PC-9 (cell line): Measurements from ENCODE around the gene NFIA. TPM values are rescaled to one million over a fixed set of nuclear protein-coding genes. Genes with fewer than 3 reads are reported as not detected.

ENCODE experiments used
- BruUV-seq: library from RNA; stranded (reverse); fragments of 400-500 nt; replicated peaks from 2 replicates; lab custom pipeline; 2021; lab: Mats Ljungman, UMichigan
- CTCF ChIA-PET: fragments of 300-600 bp; sonication (Branson Sonifier 250); formaldehyde crosslinking; loops from one replicate; lab custom pipeline; 2022; ENCODE audit warnings: antibody characterized with exemption; lab: Charles Lee
- POLR2A ChIA-PET: fragments of 300-600 bp; sonication (Branson Sonifier 250); formaldehyde crosslinking; loops from one replicate; lab custom pipeline; 2022; ENCODE audit warnings: antibody characterized with exemption; ENCODE audit not compliant: unreplicated experiment; lab: Charles Lee
- DNase-seq, 2 experiments: peaks; one replicate each; pipeline versions ENCODE4 v3.0.0 to v3.0.0-alpha.2; 2015 to 2022; ENCODE audit warnings: mixed read lengths in 1 of 2
- H2AFZ ChIP-seq: fragments of 200-600 bp; sonication (generic); 2 replicates; pipeline ENCODE4 v1.8.1; 2017; ENCODE audit warnings: antibody characterized with exemption
- H3F3A ChIP-seq: fragments of 200-600 bp; sonication (generic); 2 replicates; pipeline ENCODE4 v1.8.1; 2017; ENCODE audit warnings: antibody characterized with exemption, mild to moderate bottlenecking, low read depth; ENCODE audit not compliant: insufficient read depth
- H3K27ac ChIP-seq: fragments of 200-600 bp; sonication (generic); 2 replicates; pipeline ENCODE4 v1.6.1; 2016; ENCODE audit warnings: mixed run types
- H3K27me3 ChIP-seq: fragments of 200-600 bp; sonication (generic); 2 replicates; pipeline ENCODE4 v1.6.1; 2016; ENCODE audit warnings: low read depth, mixed run types; ENCODE audit not compliant: insufficient read depth
- H3K36me3 ChIP-seq: fragments of 200-600 bp; sonication (generic); 2 replicates; pipeline ENCODE4 v1.6.1; 2016; ENCODE audit warnings: low read depth, mixed run types
- H3K4me1 ChIP-seq: fragments of 200-600 bp; sonication (generic); replicated peaks from 2 replicates; pipeline ENCODE4 v1.6.1; 2016; ENCODE audit warnings: mixed run types; ENCODE audit not compliant: insufficient read depth
- H3K4me2 ChIP-seq: fragments of 200-600 bp; sonication (generic); 2 replicates; pipeline ENCODE4 v1.6.1; 2017; ENCODE audit warnings: mixed run types
- H3K4me3 ChIP-seq: fragments of 200-600 bp; sonication (generic); 2 replicates; pipeline ENCODE4 v1.6.1; 2016; ENCODE audit warnings: mixed run types
- H3K79me2 ChIP-seq: fragments of 200-600 bp; sonication (generic); 2 replicates; pipeline ENCODE4 v1.6.1; 2017; ENCODE audit warnings: low read depth, mixed run types
- H3K9me2 ChIP-seq: fragments of 200-600 bp; sonication (generic); 2 replicates; pipeline ENCODE4 v1.8.1; 2017; ENCODE audit warnings: mild to moderate bottlenecking; ENCODE audit not compliant: insufficient read depth
- H3K9me3 ChIP-seq: fragments of 200-600 bp; sonication (generic); 2 replicates; pipeline ENCODE4 v1.8.1; 2016; ENCODE audit warnings: low read depth; ENCODE audit not compliant: insufficient read depth
- H4K20me1 ChIP-seq: fragments of 200-600 bp; sonication (generic); 2 replicates; pipeline ENCODE4 v1.8.1; 2017; ENCODE audit not compliant: insufficient read depth
- EZH2 ChIP-seq: fragments of 200-600 bp; sonication (generic); IDR thresholded peaks from 2 replicates; pipeline ENCODE4 v1.8.0; 2017; ENCODE audit warnings: antibody characterized with exemption, low read depth
- intact Hi-C: fragments of 100-400 bp; cut with micrococcal nuclease; formaldehyde crosslinking; loops from one replicate; pipeline ENCODE4 v1.10.0; 2022; ENCODE audit not compliant: unreplicated experiment
- total RNA-seq: library from RNA; stranded (reverse); gene quantifications from 2 replicates; pipeline ENCODE4 v1.2.3, GENCODE V29; 2021
- TF ChIP-seq, protein P1 (sequence below): fragments of 200-600 bp; sonication (generic); conservative IDR thresholded peaks from 2 replicates; pipeline ENCODE4 v1.6.1; 2017; ENCODE audit warnings: mixed run types, antibody characterized with exemption, mild to moderate bottlenecking, moderate library complexity

NFIA gene
- total RNA-seq, 1 experiment from 2014 or later, result 26.7 TPM

- no peaks in the 10 kb centered on the region for H3F3A ChIP-seq
- no peak overlapping the region for H2AFZ ChIP-seq
- H3K9me3 ChIP-seq, result no peaks in the 10 kb centered on the region
- no peak overlapping the region for H3K4me3 ChIP-seq
- no peak for DNase-seq
- no peaks in the 10 kb centered on the region; the same call in 1 of the 2 replicates for H3K9me2 ChIP-seq
- H3K27ac ChIP-seq, result no peak overlapping the region
- TF ChIP-seq, protein P1, sequence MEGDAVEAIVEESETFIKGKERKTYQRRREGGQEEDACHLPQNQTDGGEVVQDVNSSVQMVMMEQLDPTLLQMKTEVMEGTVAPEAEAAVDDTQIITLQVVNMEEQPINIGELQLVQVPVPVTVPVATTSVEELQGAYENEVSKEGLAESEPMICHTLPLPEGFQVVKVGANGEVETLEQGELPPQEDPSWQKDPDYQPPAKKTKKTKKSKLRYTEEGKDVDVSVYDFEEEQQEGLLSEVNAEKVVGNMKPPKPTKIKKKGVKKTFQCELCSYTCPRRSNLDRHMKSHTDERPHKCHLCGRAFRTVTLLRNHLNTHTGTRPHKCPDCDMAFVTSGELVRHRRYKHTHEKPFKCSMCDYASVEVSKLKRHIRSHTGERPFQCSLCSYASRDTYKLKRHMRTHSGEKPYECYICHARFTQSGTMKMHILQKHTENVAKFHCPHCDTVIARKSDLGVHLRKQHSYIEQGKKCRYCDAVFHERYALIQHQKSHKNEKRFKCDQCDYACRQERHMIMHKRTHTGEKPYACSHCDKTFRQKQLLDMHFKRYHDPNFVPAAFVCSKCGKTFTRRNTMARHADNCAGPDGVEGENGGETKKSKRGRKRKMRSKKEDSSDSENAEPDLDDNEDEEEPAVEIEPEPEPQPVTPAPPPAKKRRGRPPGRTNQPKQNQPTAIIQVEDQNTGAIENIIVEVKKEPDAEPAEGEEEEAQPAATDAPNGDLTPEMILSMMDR, result no peak
- TF ChIP-seq EZH2, result no peak
- no peaks in the 10 kb centered on the region for H4K20me1 ChIP-seq
- intact Hi-C loops, result no loop called here
- no peaks in the 10 kb centered on the region for H3K4me1 ChIP-seq
- no peaks in the 10 kb centered on the region for H3K27me3 ChIP-seq
- H3K4me2 ChIP-seq, result no peak overlapping the region
- no peaks in the 10 kb centered on the region for H3K79me2 ChIP-seq
- 0 out of 2 replicates have a peak, but pooled peaks cover 8% of the 10 kb centered on the region for H3K36me3 ChIP-seq
- ChIA-PET POLR2A (interaction anchor here (0.6 kb wide), 1 partner anchor 434 kb away, joined by 5 read pairs; no protein-coding TSS in a partner anchor), CTCF (no interaction called here)
- no TSS peak for BruUV-seq
Observed at GRCh38 chr1:61368366-61368765, 286.0 kb downstream of the NFIA start.

DNA sequence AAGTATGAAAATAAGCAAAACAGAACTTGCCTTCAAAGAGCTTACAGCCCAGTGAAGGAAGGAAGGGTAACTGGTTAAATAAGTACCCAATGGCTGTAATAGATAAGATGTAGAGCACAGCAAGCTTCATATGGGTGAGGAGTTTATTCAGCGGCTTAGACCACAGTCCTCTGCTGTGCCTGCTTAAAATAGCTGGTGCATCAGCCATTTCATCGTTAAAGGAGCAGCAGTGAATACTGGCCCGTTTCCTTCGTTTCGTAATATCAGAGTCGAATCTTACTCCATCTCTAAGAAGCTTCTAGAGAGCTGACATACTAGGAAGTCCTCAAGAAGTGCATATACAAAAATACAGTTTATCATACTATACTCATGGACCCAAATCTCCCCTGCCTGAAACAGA, 286.5 kb downstream of the NFIA start:
- Histone ChIP-seq H3K27ac (no peak overlapping the region), H3K4me1 (no peaks in the 10 kb centered on the region), H3K79me2 (no peaks in the 10 kb centered on the region), H2AFZ (no peak overlapping the region), H3K4me2 (no peak overlapping the region), H3K9me3 (no peaks in the 10 kb centered on the region), H3F3A (no peaks in the 10 kb centered on the region), H3K9me2 (no peaks in the 10 kb centered on the region; the same call in 1 of the 2 replicates), H3K36me3 (0 out of 2 replicates have a peak, but pooled peaks cover 8% of the 10 kb centered on the region), H3K4me3 (no peak overlapping the region), H3K27me3 (no peaks in the 10 kb centered on the region), H4K20me1 (no peaks in the 10 kb centered on the region)
- TF ChIP-seq EZH2, result no peak
- TF ChIP-seq, protein P1, result no peak
- ChIA-PET POLR2A (no interaction called here), CTCF (no interaction called here)
- intact Hi-C loops, result no loop called here
- no TSS peak for BruUV-seq
- no peak for DNase-seq

DNA sequence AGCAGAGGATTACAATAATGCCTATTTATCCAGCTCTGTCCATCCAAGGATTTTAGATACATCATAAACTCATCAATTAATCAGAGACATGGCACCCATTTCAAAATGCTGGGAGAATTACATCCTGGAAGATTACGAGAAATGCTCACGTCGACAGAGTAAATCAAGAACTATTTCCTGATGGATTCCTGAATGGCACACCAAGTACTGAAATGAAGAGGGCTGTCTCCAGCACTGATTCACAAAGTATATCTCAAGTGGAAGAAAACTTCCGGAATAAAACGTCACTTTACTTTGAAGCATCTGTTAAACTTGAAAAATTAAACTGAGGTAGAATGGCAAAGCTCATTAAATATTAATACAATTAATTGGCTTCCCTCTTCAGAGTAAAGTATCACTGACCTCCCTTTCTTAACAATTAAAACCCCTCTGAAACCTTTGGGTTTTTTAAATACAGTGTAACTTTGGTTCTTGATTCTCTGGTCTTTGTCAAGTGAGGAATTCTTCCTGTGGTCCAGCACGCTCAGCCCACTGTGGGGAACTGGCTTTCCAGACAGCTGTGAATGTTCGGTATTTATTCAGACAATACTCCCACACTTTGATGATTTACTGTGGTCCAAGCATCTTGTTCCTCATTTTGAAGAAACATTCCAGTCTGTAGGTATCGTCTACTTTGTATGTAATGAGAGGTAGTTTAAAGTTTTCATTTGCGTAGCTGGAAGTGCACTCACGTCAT, 288.0 kb downstream of the NFIA start:
- intact Hi-C loops, result no loop called here
- H3K27me3 ChIP-seq, result no peaks in the 10 kb centered on the region
- no peaks in the 10 kb centered on the region for H3K9me3 ChIP-seq
- TF ChIP-seq EZH2, result no peak
- H3K9me2 ChIP-seq, result no peaks in the 10 kb centered on the region; the same call in 1 of the 2 replicates
- no peaks in the 10 kb centered on the region for H3F3A ChIP-seq
- POLR2A ChIA-PET, result interaction anchor here (0.7 kb wide), 1 partner anchor 1071 kb away, joined by 3 read pairs; no protein-coding TSS in a partner anchor
- BruUV-seq, result no TSS peak
- CTCF ChIA-PET, result no interaction called here
- no peak overlapping the region for H2AFZ ChIP-seq
- H3K36me3 ChIP-seq, result 0 out of 2 replicates have a peak, but pooled peaks cover 8% of the 10 kb centered on the region
- no peak for DNase-seq
- no peaks in the 10 kb centered on the region for H4K20me1 ChIP-seq
- no peaks in the 10 kb centered on the region for H3K79me2 ChIP-seq
- H3K4me1 ChIP-seq, result no peaks in the 10 kb centered on the region
- H3K4me3 ChIP-seq, result no peak overlapping the region
- no peak overlapping the region for H3K4me2 ChIP-seq
- H3K27ac ChIP-seq, result no peak overlapping the region
